GM18909 (cell line): ENCODE data around the gene PNMA8A.

Source experiments
- ATAC-seq: cut with Tn5 transposase; IDR thresholded peaks from one replicate; pipeline ENCODE4 v1.9.1; 2021; ENCODE audit warnings: mild to moderate bottlenecking; ENCODE audit not compliant: unreplicated experiment, poor library complexity

The PNMA8A gene

DNA sequence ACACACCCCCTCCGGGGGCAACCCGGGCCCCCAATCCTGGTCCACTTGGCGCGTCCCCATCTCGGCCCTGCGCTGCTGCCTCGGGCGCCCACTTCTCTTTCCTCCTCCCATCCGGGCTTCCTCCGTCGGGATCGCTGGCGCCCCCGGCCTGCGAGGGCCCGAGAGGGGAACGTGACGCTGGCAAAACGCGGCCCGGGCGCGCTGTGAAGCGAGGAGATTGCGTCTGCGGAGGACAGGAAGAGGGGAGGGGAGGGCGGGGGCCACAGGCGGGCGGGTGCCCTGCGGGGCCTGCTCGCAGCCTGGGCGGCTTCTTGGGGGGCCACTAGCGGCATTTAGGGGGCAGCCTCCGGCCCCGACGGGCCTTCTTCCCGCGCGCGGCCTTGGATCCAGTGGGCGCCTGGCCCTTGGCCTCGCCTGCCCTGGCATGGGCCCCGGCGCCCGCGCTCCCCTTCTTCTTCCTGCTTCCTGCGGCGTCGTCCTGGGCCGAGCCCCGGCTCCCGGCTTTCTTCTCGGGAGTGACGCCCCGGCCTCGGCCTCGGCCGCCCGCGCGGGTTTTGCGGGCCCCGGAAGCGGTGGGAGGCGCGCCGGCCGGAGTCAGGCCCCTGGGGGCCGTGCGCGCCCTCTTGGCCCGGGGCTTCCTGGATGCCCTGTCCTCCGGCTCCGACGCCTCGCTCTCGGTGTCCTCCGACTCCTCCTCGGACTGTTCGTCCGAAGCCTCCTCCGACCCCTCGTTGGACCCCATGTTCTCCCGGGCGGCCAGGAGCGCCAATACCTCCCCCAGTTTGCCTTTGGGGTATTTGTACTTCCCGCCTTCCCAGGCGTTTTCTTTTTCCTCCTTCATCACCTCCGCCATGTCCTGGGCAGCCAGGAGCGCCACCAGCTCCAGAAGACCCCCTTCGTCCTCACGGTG, 22.1 kb upstream of the PNMA8A start:
- ATAC-seq, result no peak

DNA sequence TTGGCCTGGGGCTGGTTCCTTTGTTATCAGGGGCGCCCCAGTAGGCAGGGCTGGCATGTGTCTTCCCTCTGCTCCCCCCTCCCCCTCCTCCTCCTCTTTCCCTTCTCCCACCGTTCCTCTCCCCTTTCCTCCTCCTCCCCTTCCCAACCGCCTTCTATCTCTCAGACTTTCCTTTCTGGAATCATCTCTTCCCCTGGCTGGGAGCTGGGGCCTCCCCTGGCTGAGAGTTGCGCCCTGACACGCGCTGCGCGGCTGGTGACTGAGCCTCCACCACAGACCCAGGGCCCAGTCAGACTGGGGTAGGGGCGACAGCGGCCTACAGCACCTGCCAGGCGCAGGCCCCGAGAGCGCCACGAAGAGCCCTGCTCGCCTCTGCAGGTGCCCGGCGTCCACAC, 21.5 kb upstream of the PNMA8A start:
- ATAC-seq, result no peak

DNA sequence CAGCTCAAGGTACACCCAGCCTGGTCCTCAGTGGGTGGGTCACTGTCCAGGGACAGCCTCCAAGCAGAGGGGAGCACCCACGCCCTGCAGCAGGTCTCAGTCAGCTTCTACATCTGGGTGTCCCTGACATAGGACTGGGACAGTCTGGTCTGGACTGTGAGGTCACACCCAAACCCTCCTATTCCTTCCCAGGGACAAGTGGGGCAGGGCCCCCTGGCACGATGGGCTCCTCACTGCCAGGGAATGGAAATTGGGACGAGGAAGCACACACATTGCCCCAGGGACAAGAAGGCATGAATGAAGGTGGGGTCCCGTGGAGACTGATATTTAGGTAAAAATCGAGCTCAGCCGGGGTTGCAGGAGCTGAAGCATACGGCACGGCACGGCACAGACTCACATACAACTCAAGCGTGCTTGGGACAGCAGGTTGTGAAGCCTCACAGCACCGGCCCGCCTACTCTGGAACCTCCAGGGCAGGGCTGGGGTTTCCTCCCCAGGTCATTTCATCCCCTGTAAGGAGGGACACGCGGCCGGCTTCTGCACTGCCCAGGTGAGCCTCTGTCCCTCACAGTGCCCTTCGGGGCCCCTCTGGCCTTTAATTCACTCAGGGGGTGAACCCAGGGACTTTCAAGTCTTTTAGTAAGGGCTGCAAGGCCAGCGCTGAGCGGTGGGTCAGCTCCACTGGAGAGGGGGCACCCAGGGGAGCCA, 20.8 kb upstream of the PNMA8A start:
- ATAC-seq, result no peak

DNA sequence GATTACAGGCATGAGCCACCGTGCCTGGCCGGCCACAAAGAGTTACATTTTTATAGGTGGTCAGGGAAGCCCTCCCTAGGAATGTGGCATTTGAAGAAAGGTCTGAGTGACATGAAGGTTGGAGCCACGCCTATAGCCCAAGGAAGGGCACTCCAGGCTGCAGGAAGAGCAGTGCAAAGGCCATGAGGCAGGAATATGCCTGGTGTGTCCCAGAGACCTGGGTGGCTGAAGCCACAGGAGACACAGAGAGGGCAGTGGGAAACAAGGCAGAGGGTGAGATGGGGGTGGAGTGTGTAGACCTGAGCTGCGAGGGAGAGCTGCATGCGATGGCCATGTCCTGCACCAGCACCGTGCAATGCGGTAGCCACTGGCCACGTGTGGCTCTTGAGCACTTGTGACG, 19.4 kb upstream of the PNMA8A start:
- no peak for ATAC-seq

DNA sequence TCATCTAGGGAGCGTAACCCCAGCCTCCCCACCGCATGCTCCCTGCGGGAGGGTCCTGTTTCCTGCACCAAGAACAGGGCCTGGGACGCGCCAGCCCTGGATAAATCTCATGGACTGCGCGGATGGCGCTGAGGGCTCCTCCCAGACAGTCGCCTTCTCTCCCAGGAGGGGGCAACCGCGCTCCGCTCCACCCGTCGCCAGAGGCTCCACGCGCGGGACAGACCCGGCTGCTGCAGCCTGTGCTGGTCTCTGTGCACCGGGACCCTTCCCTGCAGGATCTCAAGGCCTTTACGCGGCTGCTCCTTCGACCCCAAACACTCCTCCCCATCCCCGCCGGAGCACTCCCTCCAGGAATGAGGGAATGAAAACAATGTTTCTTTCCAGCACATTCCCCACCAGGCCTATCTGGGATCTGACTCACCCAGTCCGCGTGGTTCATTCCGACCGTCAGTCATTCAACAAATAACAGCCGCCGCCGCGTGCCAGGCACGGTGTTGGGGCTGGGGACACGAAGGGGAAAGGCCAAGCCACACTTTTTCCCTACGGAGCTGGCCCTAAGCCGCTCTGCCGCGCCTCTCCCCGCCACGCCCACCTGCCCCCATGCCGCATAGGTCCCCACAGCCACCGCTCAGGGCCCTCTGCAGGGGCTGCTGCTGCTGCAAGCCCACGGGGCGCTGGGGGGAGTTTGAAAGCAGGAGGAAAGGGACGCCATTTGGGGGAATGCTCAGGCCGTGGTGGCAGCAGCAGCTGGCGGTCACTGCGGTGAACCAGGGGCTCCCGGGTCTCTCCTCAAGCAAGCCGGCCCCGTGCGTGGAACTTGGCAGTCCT, 18.3 kb upstream of the PNMA8A start:
- ATAC-seq, result no peak

DNA sequence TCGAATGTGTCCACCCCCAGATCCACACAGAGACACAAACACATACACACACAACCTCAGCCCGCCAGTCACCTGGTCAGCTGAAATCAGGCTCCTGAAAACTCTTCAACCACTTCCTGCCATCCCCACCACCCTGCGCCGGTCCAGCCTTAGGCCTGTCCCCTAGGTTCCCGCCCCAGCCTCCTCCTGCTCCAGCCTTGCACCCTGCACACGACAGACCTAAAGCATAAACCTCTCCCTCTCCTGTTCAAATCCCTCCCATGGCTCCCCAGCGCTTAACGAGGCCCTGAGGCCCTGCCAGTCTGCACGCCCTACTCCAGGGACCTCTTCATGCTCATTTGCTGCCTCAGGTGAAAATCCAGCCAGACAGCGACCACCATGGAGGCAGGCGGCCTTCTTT, 17.2 kb upstream of the PNMA8A start:
- ATAC-seq, result no peak

DNA sequence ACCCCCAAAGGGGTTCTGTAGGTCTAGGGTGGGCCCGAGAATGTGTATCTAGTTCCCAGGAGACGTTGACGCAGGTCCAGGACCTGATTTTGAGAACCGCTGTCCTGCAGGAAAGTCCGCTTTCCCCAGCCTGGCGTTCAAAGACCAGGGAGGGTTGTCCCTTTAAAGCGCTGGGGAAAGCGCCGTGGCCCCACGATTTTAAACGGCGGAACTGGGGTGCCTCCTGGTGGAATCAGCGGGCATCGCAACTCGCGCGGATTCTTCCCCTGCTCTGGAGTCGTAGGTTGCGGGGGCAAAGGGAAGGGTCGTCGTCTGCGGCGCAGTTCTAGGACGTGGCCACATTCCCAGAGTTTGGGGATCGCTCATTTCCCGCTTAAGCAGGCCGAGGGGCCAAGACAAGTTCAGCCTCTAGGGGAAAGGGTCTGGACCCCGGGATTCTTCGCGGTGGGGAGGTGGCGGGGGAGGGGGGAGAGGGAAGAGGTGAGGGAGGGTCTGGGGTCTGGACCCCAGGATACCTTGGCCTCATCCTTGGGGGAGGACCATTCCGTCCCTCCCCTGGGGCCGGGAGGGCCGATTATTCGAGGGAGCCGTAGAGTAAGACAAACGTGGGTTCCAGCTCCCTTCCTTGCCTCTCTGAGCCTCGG, 16.6 kb upstream of the PNMA8A start:
- no peak for ATAC-seq

DNA sequence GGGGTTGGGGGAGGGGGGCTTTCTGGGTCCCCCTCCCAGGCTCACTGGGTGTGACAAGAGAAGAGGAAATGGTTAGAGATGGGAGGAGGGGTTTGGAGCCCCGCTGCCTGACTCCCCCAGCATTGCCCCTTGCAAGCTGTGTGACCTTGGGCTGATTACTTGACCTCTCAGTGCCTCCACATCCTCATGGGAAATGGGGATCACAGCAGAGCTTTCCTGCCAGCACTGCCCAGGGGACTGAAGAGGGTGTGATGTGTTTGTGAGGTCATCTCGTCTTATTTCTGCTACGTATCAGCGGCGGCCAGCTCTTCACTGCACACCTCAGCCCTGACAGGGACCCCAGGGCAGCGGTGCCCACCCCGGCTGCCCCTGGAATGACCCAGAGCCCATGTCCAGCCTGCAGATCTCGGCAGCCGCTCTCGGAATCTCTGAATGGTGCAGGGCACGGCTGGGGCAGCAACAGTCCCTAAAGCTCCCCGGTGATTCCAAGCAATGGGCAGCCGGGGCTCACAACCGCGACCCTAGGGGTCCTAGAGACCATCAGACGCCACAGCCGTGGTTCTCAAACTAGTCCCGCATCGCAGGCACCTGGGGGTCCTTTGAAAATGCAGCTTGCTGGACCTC, 15.9 kb upstream of the PNMA8A start:
- ATAC-seq, result no peak

DNA sequence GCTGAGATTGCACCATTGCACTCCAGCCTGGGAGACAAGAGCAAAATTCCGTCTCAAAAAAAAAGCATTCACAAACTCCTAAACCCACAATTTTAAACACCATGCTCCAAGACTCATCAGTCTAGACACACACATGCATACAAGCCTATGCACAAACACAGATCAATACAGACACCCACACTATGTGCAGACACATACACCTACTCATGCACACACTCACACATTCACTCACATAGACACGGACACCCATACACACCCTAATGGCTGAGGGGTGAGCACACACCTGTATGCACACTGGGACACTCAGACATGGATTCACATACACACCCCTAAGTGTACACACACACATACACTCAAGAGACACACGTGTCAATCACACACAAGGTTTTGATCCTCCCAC, 15.0 kb upstream of the PNMA8A start:
- ATAC-seq, result no peak

DNA sequence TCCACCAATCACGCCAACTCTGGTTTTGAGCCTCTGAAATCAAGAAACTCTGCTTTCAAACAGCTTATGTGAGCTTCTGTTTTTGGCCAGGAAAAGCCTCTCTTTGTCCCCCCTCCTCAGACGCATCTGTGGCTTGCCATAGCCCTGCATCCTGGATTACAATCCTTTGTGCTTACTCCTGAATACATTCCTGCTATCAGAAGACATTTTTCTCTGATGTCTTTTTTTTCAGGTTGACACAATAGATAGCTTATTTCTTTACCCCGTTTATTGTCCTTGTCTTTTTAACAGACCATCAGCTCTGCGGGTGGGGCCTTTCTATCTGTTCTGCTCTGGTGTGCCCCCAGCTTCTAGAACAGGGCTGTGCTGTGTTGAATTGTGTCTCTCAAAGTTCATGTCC, 13.3 kb upstream of the PNMA8A start:
- no peak for ATAC-seq

DNA sequence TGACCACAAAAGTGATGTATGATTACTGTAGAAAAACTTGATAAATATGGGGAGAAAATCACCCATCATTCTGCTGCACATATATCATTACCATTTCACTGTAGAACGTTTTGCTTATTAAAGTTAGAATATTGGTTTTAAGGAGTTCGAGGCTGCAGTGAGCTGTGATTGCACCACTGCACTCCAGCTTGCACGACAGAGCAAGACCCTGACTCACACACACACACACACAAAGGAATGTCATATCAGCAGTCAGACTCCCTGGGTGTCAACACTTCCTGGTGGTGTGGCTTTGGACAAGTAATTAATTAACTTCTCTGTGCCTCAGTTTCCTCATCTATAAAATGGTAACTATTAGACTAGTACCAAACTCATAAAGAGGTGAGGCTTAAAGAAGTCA, 11.3 kb upstream of the PNMA8A start:
- no peak for ATAC-seq

DNA sequence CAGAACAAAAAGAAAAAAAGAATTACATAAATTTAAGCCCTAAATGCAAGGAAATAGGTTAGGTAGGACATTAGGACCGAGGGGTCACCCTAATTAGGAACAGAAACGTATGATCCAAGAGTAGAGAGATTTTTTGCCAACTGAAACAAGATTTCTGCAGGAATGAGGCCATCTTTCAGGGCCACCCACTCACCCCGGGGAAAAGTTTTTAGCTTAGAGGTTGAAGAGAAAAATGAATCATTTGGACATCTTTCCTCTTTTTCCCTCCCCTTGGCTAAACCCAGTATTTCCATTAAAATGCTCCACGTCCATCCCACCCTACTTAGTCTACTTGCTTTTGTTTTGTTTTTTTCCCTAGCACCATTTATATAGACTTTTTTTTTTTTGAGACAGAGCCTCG, 10.6 kb upstream of the PNMA8A start:
- no peak for ATAC-seq

DNA sequence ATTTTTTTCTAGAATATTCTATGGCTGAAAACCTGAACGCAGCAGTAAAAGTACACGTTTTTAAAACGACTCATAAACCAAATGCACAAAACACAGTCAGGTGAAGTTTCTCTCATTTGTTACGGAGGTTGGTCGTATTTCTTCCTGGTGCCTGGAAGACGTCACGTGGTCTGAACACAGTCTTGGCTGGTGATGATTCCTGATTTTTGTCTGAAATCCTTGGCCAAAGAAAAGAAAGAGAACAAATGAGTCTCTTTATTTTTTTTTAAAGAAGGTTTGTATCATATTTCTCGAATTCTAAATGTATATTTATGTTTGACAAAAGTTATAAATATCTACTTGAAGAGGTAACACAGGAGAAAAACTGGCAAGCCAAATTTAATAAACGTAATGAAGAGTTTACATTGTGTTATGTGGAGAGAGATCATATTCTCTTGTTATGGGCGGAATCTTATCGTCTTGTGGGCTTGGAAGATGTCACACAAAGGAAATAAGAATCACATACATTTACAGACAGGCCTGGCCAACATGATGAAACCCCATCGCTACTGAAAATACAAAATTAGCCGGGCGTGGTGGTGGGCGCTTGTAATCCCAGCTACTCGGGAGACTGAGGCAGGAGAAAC, 10.0 kb upstream of the PNMA8A start:
- ATAC-seq, result no peak

DNA sequence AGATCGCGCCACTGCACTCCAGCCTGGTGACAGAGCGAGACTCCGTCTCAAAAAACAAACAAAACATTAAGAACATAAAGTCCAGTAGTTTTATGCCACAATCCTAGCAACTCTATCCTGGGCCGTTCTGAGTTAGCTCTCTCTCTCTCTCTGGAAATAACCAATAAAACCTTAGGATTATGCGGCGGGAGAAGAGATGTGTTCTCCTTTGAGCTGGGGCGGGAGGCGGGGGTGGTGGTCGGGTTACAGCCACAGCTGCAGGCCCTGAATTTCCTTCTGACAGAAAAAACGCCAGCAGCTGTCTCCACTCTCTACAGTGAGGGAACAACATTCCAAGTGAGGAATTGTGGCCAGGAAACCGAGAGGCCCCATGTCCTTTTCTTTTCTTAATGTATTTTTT, 9.1 kb upstream of the PNMA8A start:
- ATAC-seq, result no peak

DNA sequence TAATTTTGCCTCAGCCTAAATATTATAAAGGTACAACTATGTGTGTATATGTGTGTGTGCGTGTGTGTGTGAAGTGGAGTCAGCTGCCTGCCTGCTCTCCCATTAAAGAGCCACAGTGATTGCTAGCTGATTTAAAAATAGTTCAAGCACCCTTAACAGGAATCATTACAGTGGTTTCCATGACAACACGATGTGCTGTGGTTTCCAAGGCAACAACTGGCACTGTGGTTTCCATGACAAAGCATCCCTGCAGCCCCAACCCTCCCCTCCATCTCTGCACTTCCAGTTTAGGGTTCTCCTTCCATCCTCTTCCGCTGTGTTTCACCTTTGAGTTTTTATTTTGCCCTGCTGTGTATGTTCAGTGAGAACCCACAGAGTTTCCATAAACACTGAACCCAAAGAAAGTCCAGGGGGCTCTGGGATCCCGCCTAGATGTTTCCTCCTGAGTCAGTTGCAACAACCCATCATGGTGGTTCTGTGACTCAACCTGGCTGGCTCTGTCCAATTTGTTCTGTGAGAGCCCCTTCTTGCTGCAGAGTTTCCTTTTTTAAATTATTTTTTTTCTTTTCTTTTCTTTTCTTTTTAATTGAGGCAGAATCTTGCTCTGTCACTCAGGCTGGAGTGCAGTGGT, 7.1 kb upstream of the PNMA8A start:
- ATAC-seq, result no peak

DNA sequence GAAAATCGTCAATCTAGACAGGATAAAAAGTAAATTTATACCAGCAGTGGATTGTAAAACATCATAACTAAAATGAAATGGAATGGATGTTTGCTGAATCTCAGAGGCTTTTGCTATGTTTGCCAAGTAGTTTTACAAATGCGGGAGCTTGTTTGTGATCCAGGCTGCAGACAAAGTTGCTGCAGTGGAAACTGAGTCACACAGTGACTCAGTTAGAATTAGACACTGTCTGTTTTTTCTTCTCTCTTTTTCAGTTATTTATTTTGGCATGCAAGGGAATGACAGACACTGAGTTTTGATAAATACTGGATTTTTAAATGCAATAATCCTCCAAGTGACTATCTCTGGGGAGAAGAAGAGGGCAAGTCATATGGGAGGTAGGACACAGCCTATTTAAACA, 4.6 kb upstream of the PNMA8A start:
- ATAC-seq, result no peak

DNA sequence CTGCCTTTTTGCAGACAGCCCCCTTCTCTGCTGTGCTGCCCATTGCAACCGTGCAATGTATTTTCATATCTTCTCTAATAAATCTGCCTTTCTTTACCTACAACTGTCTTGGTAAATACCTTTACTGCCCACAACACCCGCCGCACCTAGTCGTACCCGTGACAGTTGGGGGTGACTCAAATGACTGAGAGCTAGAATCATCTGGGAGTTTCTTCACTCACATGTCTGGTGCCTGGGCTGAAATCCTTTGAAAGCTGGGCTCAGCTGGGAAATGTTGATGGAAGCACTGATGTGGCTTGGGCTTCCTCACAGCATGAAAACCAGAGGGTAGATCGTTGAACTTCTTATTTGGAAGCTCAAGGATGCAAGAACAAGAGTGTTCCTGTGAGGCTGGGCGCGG, 2.8 kb upstream of the PNMA8A start:
- no peak for ATAC-seq

DNA sequence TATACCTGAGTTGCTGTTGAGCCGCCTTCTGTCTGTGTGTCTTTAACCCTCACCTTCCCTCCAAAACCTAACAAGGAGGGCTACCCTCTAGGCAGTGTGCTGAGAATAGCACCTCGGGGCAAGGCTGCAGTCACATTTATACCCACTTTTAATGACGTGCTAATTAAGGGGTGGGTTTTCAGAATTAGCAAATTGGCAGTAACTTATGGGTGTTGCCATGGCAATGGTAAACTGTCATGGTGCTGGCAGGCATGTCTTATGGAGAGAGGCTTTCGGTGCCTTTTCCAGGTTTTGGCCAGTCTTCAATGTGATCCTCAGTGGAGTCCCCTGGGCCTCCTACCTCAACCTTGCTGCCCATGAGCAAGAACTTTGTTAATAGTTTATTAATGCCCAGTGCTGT, 1.2 kb upstream of the PNMA8A start:
- no peak for ATAC-seq
